CD4-positive, alpha-beta T cell treated with Interleukin-17A for 4 hours (primary cell): ENCODE results near the gene SOWAHA.

Experiments used
- DNase-seq: peaks from one replicate; pipeline ENCODE4 v3.0.0-alpha.2; 2020; ENCODE audit warnings: mixed read lengths

The SOWAHA gene

DNA sequence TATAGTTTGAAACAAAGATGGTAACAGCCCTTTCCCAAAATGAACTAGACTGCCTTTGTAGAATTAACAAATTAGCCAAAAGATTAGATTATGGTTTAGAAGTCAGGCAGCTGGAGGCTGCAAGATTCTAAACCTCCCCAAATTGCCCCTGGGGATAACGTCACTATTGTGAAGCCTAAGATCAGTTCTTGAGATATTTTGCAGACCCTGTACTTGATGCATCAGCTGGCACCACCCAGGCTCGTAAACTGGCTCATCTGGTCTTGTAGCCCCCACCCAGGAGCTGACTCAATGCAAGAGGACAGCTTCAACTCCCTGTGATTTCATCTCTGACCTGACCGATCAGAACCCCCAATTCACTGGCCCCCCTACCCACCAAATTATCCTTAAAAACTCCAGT, 4.2 kb upstream of the SOWAHA start:
- no peak for DNase-seq

DNA sequence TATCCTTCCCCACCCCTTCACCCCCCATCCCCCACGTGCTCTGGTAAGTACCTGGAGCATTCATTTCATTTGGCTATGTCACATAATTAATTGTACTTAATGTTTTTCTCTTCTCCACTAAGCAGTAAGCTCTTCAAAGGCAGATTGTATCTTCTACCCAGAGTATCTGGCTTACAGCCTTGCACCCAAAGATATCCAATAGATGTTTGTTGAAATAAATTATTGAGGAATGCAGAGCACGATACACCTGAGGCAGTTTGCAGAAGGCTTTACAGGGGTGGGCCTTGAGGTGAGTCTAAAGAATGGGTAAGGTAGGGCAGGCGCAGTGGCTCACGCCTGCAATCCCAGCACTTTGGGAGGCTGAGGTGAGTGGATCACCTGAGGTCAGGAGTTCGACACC, 2.5 kb upstream of the SOWAHA start:
- no peak for DNase-seq

DNA sequence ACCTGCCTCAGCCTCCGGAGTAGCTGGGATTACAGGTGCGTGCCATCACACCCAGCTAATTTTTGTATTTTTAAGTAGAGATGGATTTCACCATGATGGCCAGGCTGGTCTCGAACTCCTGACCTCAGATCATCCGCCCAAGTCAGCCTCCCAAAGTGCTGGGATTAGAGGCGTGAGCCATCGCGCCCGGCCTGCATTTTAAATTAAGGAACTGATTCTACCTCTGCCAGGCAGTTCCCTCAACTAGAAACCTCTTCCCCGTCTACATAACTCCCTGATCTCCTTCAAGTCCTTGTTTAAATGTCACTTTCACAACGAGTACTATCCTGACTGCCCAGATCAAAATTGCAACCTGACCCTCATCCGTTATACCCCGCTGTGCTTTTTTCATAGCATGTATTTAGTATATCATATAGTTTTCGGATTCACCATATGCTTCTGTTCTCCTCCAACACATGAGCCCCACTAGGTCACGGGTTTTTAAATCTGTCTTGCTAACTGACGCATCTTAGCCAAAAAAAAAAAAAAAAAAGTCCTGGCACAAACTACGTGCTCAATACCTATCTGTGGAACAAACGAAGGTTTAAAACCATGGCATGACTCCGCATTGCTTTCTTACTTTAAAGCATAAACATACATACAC, 858 bp upstream of the SOWAHA start:
- no peak for DNase-seq

DNA sequence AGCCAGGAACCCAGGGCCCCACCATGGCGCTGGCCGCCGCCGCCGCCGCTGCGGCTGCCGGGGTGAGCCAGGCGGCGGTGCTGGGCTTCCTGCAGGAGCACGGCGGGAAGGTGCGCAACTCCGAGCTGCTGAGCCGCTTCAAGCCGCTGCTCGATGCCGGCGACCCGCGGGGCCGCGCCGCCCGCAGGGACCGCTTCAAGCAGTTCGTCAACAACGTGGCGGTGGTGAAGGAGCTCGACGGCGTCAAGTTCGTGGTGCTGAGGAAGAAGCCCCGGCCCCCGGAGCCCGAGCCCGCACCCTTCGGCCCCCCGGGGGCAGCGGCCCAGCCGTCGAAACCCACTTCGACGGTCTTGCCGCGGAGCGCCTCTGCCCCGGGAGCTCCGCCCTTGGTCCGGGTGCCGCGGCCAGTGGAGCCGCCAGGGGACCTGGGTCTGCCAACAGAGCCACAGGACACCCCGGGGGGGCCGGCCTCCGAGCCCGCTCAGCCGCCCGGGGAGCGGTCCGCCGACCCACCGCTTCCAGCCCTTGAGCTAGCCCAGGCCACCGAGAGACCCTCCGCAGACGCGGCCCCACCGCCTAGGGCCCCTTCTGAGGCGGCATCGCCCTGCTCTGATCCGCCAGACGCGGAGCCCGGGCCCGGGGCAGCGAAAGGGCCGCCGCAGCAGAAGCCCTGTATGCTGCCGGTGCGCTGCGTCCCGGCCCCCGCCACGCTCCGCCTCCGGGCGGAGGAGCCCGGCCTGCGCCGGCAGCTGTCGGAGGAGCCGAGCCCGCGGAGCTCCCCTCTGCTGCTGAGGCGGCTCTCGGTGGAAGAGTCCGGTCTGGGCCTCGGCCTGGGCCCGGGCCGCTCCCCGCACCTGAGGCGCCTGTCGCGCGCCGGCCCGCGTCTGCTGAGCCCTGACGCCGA, 749 bp downstream of the SOWAHA start:
- peak; percentile 51 for DNase-seq

DNA sequence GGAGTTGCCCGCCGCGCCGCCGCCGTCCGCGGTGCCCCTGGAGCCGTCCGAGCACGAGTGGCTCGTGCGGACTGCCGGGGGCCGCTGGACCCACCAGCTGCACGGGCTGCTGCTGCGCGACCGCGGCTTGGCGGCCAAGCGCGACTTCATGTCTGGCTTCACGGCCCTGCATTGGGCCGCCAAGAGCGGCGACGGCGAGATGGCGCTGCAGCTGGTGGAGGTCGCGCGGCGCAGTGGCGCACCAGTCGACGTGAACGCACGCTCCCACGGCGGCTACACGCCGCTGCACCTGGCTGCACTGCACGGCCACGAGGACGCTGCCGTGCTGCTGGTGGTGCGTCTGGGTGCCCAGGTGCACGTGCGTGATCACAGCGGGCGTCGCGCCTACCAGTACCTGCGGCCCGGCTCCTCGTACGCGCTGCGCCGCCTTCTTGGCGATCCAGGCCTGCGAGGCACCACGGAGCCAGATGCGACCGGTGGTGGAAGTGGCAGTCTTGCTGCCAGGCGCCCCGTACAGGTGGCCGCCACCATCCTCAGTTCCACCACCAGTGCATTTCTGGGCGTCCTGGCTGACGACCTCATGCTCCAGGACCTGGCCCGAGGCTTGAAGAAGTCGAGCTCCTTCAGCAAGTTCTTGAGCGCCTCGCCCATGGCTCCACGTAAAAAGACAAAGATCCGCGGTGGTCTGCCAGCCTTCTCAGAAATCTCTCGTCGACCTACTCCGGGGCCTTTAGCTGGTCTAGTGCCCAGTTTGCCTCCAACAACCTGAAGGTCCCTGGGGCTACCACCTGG, 1.6 kb downstream of the SOWAHA start:
- DNase-seq = no peak

DNA sequence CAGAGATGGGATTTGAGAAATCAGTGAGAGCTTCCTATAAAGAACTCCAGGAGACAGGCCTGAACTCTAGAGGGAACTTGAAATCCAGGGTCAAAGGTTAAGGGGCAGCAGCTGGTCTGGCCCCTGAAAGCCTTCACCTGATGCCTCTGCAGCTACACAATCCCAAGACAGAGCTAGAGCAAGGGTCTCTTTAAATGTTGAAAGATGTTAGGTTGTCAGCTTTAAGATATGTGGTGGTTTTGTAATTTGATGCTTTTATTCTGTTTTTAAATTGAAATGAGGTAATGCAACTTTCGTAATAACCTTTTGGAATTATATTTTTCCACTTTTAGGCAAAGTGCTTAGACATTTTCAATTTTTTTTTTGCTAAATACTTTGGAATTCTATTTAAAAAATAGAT, 2.4 kb downstream of the SOWAHA start:
- no peak for DNase-seq

DNA sequence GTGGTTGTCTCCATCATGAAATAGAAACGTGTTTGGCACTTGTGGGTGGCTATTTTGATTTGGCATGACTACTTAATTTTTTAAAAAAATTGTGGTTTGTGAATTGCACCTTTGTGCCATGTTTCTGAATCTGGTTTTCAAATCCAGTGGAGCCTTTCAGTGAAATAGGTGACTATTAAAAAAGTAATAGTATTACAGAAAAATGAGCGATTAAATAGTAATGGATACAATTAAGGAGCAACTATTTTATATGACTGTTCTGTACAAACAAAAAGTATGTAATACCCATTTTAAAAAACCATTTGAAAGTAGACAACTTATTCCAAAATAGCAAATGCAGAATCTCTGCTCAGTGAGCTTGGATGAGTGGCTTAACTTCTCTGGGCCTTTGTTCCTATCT, 3.0 kb downstream of the SOWAHA start:
- DNase-seq = no peak

DNA sequence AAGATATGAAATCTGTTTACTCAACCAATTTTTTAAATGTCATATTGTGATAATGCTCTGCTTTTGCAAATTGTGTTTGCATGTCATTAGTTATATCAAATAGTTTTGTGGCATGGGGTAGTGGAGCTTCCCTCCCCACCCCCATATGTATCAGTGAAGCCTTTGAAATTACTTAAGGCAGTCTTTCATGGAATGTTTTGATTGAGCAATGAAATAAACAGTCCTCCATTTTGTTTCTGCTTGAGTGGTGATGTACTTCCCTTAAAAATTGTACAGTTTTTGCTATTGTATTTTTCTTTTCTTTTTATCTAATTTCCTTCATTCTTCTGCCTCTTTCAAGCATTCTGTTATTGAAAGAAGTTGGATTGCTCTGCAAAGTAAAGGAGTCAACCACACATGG, 3.5 kb downstream of the SOWAHA start:
- DNase-seq = no peak

DNA sequence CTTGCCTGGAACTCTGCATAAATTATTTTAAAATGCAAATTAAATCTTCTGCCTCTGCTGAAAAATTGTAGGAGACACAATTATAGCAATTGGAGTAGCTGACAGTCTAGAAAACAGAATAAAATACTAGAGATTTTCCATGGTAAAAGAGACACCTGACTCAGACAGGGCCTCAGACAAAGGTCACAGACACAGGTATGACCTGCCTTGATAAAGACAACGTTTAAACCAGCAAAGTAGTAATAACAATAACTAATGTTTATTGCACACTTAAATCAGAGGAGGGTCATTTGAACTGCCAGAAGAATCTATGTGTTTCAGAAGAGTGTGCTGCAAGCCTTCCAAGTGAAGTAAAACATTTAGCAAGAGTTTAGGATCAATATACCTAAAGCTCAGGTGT, 3.9 kb downstream of the SOWAHA start:
- DNase-seq = no peak

DNA sequence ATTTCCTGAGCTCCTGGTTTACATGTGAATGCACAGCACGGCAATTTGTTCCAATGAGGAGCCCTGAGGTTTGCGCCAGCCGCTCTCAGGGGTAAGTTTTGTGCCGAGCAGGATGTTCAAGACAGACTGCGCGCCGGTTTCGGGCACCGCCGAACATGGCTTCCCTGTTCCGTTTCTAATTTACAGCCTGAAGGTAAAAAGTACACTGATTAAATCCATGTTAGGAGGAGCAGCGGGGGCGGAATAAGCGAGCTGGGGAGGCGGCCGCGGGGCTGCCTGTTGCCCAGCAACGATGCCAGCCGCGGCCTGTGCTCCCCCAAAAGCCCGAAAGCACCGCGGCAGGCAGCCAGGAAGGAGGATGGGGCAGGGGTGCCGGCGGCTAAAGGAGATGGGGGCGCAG, 6.4 kb downstream of the SOWAHA start:
- DNase-seq = peak; percentile 28

DNA sequence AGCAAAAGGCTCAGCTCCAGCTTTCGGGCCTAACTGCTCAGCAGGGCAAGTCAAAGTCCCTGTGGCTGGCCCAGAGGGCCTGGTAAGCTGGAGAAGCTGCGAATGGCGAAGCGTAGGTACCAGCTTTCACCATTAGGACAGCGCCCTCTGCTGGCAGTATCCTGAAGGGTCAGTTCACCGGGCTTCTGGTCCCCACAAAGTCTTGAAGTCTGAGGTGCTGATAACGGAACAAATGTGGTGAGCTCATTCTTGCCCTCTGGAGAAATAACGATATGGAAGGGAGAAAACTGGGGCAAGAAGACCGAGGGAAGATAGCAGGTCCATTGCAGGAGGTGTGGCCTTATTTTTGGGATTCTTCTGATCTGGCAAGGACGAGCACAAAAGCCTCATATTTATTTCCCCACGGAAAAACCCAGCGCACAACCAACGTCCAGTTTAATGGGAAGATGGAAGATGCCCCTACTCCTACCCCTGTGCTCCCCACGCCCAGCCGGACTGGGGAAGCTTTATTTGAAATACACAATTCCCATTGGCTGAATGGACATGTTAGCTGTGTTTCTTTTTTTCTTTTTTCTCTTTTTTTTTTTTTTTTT, 7.2 kb downstream of the SOWAHA start:
- peak; percentile 93 for DNase-seq

DNA sequence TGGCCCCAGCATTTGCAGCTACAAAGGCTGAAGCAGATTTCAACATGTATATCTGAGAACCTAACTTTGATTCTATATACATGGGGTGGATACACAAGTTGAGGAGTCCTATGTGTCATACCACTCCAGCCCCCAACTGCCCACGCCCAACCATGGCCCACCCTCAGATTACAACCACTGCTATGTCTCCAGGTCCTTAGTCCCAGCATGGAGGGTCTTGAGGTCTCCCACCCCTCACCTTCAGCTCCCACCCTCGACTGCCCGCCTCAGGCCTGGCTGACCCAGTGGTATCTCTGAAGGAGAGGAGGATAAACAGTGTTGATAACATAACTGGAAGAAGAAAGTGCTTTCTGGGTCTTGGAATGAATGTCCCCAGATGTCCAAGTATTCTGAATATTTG, 8.2 kb downstream of the SOWAHA start:
- no peak for DNase-seq

DNA sequence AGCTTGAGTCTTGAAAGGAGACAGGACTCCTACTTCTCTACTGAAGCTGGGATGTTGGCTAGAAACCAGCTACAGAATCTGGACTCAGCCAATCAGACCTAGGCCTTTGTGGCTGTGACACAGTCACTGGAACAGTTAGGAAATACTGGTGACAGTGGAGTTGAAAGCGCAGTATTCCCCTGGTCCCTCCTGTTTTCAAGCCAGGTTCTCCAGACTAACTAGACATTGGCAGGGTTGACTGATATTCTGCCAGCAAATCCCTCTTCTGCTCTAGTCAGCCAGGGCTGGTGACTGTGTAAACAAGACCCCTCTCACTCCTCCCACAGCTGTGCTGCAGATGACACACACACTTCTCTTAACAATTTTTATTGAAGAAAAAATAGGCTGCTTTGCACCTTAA, 8.7 kb downstream of the SOWAHA start:
- DNase-seq = no peak

DNA sequence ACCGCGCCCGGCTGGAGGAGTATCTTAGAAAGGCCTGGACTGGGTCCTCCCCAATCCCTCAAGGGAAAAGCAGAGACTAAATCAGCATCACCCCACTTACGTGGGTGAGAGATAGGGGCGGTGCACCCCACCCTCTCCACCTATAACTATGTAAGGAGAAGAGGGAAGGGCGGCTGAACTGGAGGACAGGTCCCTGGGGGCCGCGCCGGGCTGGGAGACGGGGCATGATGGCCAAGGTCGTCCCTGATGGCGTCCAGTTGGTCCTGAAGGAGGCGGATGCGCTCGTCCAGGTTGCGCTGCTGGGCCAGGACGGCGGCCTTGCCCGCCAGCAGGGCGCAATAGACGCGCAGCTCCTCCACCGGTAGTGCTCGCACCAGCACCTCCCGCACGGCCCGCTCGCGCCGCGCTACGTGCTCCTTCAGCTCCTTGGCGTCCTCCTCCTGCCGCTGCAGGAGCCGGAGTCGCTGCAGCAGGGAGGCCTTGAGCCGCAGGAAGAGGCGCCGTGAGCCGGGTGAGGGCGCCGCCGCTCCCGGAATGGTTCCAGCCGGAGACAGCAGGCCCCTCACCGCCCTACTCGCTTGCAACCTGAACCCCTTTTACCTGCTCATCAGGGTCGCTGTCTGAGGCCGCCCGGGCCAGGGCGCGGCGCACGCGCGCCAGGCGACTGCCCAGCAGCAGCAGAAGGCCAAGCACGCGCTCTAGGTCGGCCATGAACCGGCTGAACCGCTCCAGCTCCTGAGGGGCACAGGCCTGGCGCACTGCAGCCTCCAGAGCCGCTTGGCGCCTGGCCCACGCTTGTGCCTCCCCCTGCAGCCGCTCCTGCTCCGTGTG, 9.8 kb downstream of the SOWAHA start:
- peak; percentile 12 for DNase-seq

DNA sequence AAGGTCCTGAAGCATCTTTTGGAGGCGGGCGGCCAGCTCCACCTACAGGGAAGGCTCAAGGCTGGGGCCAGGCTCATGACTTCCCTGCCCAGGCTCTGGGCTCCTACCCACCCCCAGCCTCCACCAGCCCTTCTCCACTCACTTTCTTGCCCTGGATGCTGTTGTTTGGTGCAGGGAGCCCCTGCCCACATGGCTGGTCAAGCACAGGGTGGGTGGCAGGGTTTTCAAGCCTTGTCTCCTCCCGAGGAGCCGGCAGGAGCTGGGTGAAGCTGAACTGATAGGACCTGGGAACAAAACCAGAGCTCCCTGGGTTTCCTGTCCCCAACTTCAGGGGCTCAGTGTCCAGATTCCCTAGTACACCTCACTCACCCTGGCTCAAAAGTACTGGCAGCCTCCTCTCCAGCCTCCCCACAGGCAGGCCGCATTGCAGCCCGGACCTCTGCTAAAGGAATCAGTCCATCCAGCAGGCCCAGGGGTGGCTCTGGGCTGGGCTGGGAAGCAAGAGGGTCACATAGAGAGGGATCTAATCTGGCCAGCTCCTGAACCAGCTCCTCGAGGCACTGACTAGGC, 10.5 kb downstream of the SOWAHA start:
- no peak for DNase-seq

DNA sequence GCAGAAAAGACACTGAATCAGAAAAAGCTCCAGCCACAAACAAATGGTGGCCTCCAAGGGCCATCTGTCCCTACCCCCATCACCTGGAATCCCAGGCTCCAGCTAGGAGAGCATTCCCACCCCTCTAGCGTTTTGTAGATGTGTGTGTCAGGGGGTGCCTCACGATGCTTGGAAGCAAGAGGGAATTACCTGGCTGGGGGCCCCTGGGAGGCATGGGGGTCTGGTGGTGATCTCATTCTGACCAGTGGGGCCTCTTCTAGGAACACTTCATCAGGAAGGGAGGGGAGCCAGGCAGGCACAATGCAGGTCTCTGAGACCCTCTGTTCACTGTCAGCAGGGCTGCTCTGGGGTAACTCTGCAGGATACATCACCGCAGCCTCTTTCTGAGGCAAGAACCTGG, 11.3 kb downstream of the SOWAHA start:
- no peak for DNase-seq

DNA sequence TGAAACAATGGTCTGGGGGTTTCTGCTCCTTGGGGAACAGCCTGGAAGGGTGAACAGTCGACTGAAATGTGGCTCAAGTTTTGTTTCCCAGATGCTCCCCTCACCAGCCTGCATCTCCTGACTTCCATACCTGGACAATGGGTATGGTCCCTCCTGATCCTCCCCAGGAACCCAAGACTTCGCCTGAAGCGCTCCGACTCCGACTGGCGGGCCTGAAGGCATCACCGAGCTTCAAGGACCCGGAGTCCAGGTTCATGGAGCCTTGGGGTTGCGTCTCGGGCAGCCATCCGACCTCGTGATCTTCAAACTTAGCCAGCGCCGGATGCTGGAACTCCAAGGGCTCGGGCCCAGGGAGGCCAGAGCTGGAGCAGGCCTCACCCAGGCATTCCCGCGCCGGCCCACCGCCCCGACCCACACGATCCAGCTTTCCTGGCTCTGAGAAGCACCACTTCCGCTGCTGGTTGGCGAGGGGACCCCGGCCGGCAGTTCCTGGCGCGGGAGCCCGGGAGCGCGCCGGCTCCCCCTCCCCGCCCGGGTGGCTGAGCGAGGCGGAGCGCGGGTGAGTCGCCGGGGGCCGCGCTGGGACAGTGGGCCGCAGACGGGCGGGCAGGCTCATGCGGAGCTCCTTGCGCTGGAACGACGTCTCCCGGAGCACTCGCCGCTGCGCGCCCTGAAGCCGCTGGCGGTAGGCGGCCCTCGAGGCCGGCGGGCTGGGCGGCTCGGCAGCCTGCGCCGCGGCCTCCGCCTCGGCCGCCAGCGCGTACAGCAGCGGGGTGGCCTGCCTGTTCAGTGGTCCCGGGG, 12.1 kb downstream of the SOWAHA start:
- DNase-seq = no peak

DNA sequence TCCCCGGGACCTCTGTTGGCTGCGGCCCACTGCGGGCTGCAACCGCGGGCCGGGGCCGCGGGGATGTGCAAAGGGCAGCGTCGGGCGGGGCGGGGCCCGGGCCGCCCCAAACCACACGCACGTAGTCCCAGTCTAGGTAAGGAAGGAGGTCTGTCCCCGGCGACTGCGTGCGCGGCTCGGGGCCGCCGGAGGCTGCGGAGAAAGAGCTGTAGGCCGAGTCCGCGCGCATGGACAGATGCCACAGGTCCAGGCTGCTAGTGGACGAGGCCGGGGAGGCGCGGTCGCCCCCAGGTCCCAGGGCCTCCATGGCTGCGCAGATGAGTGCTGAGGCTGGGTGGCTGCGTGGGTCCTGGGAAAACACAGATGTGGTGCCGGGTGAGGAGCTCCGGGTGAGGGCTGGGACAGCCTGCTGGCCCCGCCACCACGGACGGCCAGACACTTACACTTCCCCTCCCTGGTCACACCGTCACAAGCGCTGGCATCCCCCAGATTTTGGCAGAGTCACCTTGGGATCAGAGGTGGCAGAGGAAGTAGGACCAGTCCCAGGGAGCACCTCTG, 12.8 kb downstream of the SOWAHA start:
- DNase-seq = peak; percentile 28

DNA sequence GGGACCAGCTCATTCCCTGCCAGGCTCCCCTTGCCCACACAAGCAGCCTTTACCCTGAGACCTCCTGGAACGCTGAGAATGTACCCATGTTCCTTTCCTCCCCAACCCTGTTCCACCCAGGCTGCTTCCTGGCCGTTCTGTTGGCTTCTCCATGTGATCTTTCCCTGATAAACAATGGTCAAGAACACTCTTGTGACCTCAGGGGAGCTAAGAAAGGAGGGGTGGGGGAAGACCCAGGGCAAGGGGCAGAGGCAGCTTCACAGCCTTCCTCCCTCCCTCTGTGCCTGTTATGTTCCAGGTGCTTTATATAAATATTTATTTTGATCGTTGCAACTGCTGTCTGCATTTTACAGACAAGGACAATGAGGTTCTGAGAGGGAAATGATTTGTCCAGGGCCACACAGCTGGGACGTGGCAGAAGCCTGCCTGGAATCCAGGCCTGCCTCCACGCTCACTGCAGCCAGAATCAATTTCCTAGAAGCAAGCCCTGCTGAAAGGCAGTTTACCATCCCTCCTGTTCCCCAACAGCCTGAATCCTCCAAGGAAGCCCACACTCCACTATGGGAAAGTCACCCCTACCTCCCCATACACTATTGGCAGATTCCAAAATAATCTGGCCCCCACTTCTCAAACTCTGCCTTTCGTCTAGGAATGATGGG, 13.5 kb downstream of the SOWAHA start:
- no peak for DNase-seq
